ENCODE data around the gene CARD10.
"Not testable (repeated sequence)": the region's sequence is repeated elsewhere in the genome, so short reads cannot be mapped to it uniquely, and the experiment has no call there.

CARD10 gene

DNA sequence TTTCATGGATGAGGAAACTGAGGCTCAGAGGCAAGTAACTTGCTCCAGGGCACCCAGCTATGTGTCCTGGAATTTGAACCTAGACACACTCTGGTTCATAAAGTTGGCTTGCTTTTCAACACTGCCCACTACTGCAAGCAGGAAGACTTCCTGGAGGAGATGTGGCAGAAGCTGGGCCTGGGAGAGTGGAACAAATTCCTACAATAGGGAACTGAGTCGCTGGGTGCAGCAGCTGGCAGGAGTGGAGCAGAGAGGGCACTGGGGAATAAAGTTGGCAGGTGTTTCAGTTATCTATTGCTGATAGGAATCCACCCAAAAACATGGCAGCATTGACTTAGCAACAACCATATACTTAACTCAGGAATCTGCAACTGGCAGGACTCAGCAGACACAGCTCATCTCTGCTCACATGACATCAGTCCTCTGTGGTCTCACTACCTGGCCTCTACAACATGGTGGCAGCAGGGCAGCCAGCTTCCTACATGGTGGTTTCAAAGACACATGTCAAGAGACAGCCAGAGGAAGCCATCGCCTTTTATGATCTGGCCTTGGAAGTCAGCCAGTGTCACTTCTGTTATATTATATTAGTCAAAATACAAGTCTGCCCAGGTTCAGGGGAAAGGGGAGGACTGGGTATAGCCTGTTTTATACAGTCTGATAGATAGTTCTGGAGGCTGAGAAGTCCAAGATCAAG is 10.6 kb upstream of the CARD10 start:
- DNase-seq (ENCODE audit: extremely low read depth in 1 of 2, low read depth in 1 of 2): no peak

DNA sequence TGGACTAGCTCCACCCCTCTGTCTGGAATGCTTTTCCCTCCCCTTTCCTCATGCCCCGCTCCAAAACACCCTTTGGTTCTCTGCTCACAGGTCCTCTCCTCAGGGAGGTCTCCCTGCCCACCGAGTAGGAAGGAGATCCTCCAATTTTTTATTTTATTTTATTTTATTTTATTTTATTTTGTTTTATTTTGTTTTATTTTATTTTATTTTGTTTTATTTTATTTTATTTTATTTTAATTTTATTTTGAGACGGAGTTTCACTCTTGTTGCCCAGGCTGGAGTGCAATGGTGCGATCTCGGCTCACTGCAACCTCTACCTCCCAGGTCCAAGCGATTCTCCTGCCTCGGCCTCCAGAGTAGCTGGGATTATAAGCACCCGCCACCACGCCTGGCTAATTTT is 8.7 kb upstream of the CARD10 start:
- not testable (repeated sequence) for DNase-seq (ENCODE audit: extremely low read depth in 1 of 2, low read depth in 1 of 2)

DNA sequence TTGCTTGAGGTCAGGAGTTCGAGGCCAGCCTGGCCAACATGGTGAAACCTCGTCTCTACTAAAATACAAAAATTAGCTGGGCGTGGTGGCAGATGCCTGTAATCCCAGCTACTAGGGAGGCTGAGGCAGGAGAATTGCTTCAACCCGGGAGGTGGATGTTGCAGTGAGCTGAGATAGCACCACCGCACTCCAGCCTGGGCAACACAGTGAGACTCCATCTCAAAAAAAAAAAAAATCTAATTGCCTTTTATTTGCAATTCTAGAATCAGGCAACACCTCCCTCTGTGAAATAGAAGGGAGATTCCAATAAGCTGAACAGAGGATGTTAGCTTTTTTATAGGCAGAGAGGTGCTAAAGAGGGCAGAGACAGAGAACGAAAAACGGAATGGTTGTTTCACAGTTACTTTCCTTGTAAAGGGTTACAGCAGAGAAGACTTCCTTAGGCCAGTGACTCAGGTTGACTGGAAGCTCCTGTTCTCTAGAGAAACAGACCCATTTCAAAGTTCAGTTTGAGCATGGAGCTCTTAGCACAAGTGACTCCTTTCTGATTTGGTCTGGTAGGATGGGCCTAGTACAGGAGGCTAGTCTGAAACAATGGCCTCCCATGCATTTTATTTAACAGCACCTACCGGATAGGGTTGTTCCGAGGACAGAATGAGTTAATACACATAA is 8.0 kb upstream of the CARD10 start:
- DNase-seq (ENCODE audit: extremely low read depth in 1 of 2, low read depth in 1 of 2): not testable (repeated sequence)

DNA sequence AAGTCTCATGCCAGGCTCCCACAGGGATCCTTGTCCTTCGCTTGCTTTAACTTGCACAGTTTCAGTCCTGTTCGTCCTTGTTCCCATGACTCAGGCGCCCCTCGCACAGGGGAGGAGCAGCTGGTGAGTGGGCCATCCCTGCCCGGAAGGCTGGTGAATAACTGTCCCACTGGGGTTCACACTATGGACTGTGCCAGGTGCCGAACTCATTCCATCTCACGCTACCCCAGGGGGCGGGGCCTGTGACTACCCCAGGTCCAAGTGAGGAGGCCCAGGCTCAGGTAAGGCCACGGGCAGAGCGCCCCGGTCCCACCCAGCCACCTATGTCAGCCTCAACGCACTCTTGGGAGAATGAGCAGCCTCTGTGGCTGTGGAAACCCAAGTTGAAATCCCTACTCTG is 7.2 kb upstream of the CARD10 start:
- DNase-seq (ENCODE audit: extremely low read depth in 1 of 2, low read depth in 1 of 2): no peak

DNA sequence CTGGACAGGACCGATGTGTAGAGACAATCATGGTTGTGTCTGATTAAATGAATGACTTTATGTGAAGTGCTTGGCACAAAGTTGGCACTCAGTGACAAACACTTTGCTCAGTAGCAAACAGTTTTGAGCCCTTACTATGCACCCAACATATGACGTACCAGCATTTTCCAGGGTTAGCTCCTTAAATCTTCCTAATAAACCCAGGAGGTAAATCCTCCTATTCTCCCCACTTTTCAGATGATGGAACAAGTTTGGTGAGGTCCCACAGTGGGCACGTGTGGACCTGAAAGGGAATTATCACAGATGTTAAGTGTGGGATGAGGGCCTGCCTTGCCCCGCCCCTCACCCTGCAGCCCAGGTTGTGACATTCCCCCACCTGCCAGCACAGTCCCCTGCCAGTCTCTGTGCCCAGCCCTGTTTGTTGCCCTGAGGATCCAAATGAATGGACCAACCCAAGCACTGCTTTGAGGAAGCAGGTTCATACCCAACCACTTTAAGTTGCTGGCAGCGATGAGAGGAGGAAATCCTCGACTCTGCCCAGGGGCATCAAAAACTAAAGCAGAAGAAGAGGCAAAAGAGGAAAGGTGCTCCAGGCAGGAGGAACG is 6.6 kb upstream of the CARD10 start:
- DNase-seq (ENCODE audit: extremely low read depth in 1 of 2, low read depth in 1 of 2): no peak

DNA sequence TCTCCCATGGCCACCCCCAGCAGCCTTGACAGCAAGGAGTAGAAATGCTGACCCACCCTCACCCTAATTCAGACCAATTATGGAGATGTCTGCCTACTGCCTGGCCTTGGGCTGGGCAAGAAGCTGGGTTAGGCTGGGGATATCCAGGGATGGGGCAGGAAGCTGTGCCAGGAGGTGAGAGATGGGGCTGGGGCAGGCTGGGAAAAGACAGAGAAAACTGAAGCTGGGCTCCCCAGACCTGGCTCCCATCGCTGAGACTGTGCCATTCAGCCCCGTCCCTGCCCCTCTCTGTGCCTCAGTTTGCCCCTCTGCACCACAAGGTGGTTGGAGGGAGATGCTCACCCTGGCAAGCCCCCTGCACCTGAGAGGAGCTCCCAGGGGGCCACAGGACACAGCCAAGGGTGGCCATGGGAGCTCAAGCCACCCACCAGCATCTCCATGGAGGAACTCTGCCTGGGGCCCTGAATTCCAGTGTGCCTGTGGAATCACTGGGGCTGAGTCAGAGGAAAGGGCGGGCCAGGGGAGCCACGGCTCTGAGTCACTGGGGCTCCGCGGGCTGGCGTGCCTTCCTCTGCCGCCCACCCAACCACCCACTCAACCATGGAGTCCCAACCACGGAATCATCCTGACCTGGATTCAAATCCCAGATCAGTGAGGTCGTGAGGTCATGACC is 6.0 kb upstream of the CARD10 start:
- peak in 1 of 2 donors; percentile 9 for DNase-seq (ENCODE audit: extremely low read depth in 1 of 2, low read depth in 1 of 2)

DNA sequence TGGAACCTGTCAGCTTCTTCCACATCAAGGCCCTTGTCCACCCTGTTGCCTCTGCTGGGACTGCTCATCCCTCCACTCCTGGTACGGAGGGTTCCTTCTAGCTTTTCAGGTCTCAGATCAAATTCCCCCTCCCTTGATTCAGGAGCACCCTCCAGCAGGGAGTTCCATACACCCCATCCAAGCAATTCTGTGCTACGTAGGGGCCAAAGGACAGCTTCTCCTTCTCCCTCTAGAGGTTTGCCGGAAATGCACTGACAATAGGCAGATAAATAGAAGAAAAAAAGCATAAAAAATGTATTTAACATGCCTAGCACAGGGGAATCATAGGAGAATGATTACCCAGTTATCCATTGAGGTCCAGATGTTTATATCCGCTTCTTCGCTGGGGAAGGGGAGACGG is 3.3 kb upstream of the CARD10 start:
- DNase-seq (ENCODE audit: extremely low read depth in 1 of 2, low read depth in 1 of 2): no peak

DNA sequence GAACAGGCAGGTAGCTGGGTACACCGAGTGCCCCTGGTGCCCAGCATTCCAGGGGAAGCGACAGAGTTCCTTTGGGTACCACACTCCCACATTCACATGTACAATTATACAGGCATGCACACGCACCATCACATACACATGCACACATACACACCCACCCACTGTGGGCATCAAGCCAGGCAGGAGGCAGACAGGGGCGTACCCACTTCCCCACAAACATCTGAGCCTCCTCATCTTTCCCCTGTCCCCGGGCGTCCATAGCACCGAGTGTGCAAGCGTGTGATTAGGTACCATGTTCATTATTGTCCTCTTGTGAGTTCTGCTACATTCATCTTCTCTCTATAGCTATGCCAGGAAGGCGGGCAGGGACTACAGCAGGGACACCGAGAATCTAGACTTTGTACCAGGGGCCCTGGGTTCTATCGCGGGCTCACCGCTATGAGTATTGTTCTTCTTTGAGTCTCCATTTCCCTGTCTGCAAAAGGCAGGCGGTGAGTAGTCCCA is 2.1 kb upstream of the CARD10 start:
- no peak for DNase-seq (ENCODE audit: extremely low read depth in 1 of 2, low read depth in 1 of 2)

DNA sequence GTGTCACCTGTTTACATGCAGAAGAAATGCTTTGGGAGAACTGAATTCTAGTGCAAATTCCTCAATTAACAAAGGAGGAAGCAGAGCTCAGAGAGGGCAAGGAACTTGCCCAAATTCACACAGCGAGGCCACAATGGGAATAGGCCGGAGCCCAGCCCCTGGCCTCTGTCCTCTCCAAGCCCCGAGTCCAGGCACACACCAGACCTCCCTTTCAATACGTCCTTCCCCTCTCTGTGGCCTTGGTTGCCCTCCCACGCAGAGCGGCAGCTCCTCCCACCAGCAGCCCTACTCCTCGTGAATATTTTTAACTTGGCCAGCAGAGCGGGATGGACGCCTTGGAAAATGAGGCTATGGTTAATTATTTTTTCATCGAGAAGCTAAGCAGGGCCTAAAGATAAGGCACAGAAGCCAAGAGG is 1.6 kb upstream of the CARD10 start:
- no peak for DNase-seq (ENCODE audit: extremely low read depth in 1 of 2, low read depth in 1 of 2)

DNA sequence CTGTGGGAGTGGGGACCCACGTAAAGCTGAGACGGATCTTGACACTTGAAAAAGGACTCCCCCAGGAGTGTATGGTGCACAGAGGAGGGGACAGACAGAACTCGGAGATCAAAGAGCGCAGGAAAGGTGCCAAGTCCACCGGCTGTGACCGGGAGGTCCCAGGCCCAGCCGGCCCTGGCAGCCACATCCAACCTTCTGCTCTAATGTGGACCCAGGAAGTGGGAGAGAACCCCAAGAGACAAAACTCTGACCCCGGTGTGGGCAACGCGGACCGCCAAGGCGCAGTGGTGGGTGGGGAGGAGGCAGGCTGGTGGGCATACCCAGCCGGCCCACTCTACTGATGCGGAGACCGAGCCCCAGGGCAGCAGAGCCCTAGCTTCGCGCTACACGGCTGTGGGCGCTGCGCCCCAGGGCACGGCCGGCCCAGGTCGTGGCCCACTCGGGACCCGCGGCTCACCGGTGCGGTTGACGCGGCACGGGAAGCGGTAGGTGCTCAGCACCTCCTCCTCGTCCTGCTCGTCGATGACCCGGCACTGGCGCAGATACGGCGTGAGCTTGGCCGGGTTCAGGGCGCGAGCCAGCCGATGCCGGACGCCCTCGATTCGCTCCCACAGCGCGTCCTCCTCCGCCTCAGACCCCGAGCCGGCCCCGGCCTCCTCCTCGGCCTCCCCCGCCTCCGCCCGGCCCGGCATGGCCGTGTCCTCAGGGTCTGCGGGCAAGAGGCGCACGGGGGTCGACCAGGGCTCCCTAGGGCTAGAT is 527 bp downstream of the CARD10 start:
- DNase-seq (ENCODE audit: extremely low read depth in 1 of 2, low read depth in 1 of 2): no peak

DNA sequence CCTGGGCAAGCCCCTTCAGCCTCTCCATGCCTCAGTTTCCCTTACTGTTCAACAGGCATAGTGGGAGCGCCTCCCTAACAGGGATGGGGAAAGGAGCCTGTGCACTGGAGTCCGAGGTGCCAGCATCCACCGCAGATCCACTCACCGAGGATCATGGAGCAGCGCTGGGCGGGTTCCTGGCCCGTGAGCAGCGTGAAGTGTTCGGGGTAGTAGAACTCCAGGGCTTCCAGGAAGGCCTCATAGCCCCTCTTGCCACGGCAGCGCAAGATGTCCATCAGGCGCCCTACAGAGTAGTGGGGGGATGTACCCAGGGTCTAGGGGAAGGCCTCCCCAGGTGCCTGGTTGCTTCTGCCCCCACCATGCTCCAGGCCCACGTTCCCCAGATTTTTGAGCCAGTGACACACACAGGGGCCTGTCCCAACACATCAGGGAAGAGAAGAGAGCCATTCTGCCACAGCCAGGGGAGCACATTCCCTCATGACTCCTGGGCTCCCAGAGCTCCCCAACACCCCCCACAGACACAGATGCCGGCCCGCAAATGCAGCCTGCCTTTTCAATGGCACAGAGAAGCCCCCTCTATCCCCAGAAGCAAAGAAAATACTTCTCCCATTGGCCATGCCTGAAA is 1.3 kb downstream of the CARD10 start:
- no peak for DNase-seq (ENCODE audit: extremely low read depth in 1 of 2, low read depth in 1 of 2)

DNA sequence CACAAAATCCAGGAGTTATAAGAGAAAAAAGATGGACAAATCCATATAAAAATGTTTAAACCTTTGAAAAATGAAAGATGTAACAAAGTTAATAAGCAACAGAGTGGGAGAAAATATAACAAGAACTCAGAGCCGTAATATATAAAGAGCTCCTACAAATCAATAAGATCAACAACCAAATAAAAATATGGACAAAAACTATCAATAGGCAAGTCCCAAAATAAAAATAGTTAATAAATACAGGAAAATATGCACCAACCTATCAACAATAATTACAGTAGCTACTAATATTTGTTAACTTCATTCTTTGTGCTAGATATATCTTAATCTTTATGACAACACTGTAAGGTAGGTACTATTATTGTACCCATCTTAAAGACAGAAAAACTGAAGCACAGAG is 2.8 kb downstream of the CARD10 start:
- DNase-seq (ENCODE audit: extremely low read depth in 1 of 2, low read depth in 1 of 2): no peak

DNA sequence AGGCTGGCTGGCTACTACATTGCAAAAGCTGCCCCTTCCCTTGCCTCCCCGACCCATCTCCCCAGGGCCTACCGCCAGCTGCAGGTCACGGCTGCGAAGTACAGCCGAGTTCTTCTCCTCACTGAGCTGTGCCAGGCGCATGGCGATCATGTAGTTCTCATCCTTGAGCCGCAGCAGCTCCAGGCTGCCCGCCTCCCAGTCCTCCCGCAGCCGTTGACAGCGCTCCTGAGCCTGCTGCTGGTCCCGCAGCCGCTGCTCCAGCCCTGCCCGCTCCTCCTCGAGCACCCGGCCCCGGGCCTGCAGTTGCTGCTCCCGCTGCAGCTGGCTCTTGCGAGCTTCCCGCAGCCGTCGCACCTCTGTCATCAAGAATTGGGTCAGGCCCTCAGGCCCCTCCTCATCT is 3.3 kb downstream of the CARD10 start:
- DNase-seq (ENCODE audit: extremely low read depth in 1 of 2, low read depth in 1 of 2): no peak

DNA sequence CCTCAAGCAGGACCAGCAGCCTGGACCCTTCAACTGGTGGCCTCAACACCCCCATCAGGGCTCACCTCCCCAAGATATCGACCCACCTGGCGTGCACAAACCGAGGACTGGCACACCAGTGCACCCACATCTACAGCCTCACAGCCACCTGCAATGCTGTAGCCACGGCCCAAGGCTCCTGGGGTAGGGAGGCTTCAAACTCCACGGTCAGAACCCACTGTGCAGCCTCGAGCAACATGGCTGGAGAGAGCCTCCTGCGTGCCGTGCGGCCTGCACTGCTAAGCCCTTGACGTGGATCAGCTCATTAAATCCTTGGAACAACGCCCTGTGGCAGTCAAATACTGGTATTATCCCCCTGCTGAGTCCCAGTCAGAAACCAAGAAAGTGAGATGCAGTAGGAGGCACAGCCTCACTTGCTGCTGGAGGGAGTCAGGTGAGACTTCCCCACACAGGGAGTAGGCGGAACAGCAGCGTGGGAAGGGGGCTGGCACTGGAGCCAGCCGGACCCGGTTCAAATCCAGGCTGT is 4.6 kb downstream of the CARD10 start:
- no peak for DNase-seq (ENCODE audit: extremely low read depth in 1 of 2, low read depth in 1 of 2)

DNA sequence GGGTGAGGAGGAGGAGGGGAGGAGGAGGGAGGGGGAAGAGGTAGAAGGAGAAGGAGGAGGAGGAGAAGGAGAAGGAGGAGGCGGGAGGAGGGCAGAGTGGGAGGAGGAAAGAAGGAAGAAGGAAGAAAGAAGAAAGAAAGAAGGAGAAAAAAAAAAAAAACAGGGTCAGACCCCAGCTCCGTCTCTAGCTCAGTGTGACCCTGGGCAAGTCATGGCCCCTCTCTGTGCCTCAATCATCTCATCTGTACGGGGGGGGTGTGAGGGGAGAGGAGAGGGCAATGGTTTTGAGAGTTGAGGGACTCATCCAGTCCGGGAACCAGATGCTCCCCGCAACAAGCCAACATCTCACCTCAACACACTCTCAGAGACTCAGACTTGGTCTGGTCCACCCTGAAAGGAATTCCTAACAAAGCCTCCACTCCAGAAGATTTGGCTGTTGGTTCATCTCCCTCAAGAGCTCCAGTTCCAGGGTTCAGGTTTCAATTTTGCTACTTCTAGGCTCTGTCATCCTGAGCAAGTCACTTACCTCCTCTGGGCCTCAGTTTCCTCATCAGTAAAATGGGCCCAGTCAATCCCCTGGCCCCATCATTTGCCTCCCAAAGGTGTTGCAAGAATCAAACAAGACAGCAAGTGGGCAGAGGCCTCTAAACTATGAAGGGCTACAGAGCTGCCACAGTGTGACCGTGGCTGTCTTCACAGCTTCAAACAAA is 7.7 kb downstream of the CARD10 start:
- no peak for DNase-seq (ENCODE audit: extremely low read depth in 1 of 2, low read depth in 1 of 2)

DNA sequence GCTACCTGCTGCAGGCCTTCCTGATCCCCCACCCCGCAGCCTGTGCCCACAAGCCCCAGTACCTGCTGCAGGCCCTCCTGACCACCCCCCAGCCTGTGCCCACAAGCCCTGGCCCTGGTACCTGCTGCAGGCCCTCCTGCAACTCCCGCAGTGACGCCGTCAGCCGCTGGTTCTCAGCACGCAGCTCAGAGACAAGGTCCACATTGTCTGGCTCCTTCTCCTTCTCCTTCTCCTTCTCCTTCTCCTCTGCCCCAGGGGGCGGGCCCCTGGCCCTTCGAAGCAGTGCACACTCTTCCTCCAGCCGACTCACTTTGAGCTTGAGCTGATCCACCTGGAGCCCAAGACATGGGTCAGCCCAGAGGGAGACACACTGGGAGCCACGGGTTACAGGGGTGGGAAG is 9.1 kb downstream of the CARD10 start:
- DNase-seq (ENCODE audit: extremely low read depth in 1 of 2, low read depth in 1 of 2): no peak

DNA sequence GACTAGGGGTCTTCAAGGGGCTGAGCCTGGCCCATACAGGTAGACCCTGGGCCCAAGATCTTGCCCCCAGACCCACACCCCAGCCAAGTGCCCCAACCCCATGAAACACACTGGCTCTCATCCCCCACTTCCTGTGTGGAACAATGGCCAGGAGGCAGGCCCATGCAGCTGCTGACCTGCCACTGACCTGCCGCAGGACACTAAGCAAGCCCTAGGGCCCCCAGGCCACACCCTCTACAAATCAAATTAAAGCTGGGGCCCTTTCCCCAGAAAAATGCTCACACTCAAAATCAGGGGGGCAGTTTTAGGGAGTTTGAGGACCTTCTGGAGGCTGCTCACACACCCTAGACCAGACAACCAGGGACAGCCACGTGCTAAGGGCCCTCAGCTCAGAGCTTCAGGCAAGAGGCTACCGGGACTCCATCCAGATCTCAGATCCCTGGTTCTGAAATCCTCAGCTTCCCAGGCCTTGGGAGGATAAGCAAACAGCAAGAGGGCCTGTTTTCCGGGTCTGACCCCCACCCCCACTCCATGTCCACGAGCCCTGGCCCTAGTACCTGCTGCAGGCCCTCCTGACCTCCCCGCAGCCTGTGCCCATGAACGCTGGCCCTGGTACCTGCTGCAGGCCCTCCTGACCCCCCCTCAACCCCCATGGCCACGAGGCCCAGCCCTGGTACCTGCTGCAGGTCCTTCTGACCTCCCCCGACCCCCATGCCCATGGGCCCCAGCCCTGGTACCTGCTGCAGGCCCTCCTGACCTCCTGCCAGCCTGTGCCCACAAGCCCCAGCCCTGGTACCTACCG is 10.0 kb downstream of the CARD10 start:
- no peak for DNase-seq (ENCODE audit: extremely low read depth in 1 of 2, low read depth in 1 of 2)

DNA sequence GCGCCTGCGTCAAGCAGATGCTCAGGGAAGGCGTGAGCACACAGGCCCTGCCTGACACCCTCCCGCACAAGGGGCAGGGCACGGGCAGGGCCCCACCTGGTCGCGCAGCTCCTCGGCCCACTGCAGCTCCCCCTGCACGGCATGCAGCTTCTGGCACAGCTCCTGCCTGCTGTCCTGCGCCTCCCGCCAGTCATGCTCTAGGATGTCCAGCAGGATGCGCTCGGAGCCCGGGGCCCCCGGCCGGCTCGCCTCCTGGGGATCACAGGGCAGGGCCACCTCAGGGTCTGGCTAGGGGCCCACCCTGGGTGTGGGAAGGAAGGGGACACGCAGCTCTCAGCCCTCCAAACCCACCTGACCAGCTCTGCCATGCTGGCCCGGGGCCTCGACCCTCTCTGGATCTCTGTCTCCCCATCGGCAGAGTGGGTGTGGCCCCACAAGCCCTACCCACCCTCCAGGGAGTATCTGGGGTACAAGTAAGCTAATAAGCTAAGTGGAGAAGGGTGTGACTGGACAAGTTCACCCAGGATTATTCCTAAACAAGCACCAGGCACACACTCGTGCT is 10.7 kb downstream of the CARD10 start:
- no peak for DNase-seq (ENCODE audit: extremely low read depth in 1 of 2, low read depth in 1 of 2)
